A673 (cell line): ENCODE data around the gene LYL1. TPM values are rescaled to one million over a fixed set of nuclear protein-coding genes. Genes with fewer than 3 reads are reported as not detected.

ENCODE experiments used
- Bru-seq: library from RNA; stranded (reverse); fragments of 400-500 nt; gene quantifications from one replicate; lab custom pipeline; 2021; lab: Mats Ljungman, UMichigan
- BruChase-seq, 2 experiments: library from RNA; stranded (reverse); fragments of 400-500 nt; gene quantifications; one replicate each; lab custom pipeline; 2021; lab: Mats Ljungman, UMichigan
- BruUV-seq: library from RNA; stranded (reverse); fragments of 400-500 nt; replicated peaks from 2 replicates; lab custom pipeline; 2021; lab: Mats Ljungman, UMichigan
- CTCF ChIA-PET: fragments of 300-600 bp; sonication (Branson Sonifier 250); formaldehyde crosslinking; loops from one replicate; lab custom pipeline; 2022; ENCODE audit warnings: antibody characterized with exemption; lab: Charles Lee
- POLR2A ChIA-PET: fragments of 300-600 bp; sonication (Branson Sonifier 250); formaldehyde crosslinking; loops from one replicate; lab custom pipeline; 2022; ENCODE audit warnings: antibody characterized with exemption; ENCODE audit not compliant: low non-redundant PET; lab: Charles Lee
- DNase-seq: peaks from one replicate; pipeline ENCODE4 v3.0.0-alpha.2; 2015; ENCODE audit warnings: low spot score
- H3K27ac ChIP-seq: fragments of 200-600 bp; sonication (generic); 2 replicates; pipeline ENCODE4 v1.5.1; 2016; ENCODE audit warnings: mixed run types, low read depth, mild to moderate bottlenecking, mixed read lengths, antibody characterized with exemption, low read length; ENCODE audit not compliant: poor library complexity, severe bottlenecking
- H3K27me3 ChIP-seq: fragments of 200-600 bp; sonication (generic); replicated peaks from 2 replicates; pipeline ENCODE4 v1.6.1; 2017; ENCODE audit warnings: mixed run types, low read depth, mild to moderate bottlenecking, mixed read lengths, antibody characterized with exemption, low read length; ENCODE audit not compliant: insufficient read depth, poor library complexity
- H3K36me3 ChIP-seq: fragments of 200-600 bp; sonication (generic); 2 replicates; pipeline ENCODE4 v1.6.1; 2016; ENCODE audit warnings: mixed run types, mild to moderate bottlenecking, mixed read lengths, antibody characterized with exemption, low read length; ENCODE audit not compliant: insufficient read depth, poor library complexity, severe bottlenecking
- H3K4me1 ChIP-seq: fragments of 200-600 bp; sonication (generic); 2 replicates; pipeline ENCODE4 v1.6.1; 2017; ENCODE audit warnings: mixed run types, mild to moderate bottlenecking, mixed read lengths, antibody characterized with exemption, low read length; ENCODE audit not compliant: insufficient read depth, poor library complexity, severe bottlenecking
- H3K4me3 ChIP-seq: fragments of 200-600 bp; sonication (generic); 2 replicates; pipeline ENCODE4 v1.5.1; 2016; ENCODE audit warnings: low read depth, mixed run types, mild to moderate bottlenecking, mixed read lengths, low read length; ENCODE audit not compliant: poor library complexity, severe bottlenecking
- H3K9me3 ChIP-seq: fragments of 200-600 bp; sonication (generic); 2 replicates; pipeline ENCODE4 v1.6.1; 2016; ENCODE audit warnings: mixed run types, low read depth, mild to moderate bottlenecking, mixed read lengths, antibody characterized with exemption, low read length; ENCODE audit not compliant: poor library complexity, severe bottlenecking
- EZH2 ChIP-seq: fragments of 200-600 bp; sonication (generic); IDR thresholded peaks from 2 replicates; pipeline ENCODE4 v1.6.1; 2017; ENCODE audit warnings: borderline replicate concordance, low read depth, mild to moderate bottlenecking, mixed read lengths, antibody characterized with exemption, low read length; ENCODE audit not compliant: poor library complexity, severe bottlenecking
- intact Hi-C: fragments of 100-400 bp; cut with micrococcal nuclease; formaldehyde crosslinking; loops from one replicate; pipeline ENCODE4 v1.10.0; 2022; ENCODE audit not compliant: unreplicated experiment
- long read RNA-seq: library from polyadenylated mRNA; stranded (forward); transcript quantifications from one replicate; pipeline ENCODE4 v2.0.0, GENCODE V29; 2022
- total RNA-seq: library from RNA; stranded (reverse); gene quantifications from 2 replicates; pipeline ENCODE4 v1.2.3, GENCODE V29; 2021
- TF ChIP-seq, protein P1 (sequence below): fragments of 300-800, 200-600 bp; sonication (generic); conservative IDR thresholded peaks from 2 replicates; pipeline ENCODE4 v1.5.1; 2017; ENCODE audit warnings: low read depth, mild to moderate bottlenecking, antibody characterized with exemption, low read length, moderate library complexity, mixed read lengths

The LYL1 gene
- total RNA-seq (not detected in 2 replicates), Bru-seq, nascent RNA (not detected), BruChase-seq, experiment 1, labeled RNA remaining after a 2-hour chase (not detected), BruChase-seq, experiment 2, labeled RNA remaining after a 6-hour chase (percentile 20 among the genes with signal in this experiment)
- long read RNA-seq = 0 reads

DNA sequence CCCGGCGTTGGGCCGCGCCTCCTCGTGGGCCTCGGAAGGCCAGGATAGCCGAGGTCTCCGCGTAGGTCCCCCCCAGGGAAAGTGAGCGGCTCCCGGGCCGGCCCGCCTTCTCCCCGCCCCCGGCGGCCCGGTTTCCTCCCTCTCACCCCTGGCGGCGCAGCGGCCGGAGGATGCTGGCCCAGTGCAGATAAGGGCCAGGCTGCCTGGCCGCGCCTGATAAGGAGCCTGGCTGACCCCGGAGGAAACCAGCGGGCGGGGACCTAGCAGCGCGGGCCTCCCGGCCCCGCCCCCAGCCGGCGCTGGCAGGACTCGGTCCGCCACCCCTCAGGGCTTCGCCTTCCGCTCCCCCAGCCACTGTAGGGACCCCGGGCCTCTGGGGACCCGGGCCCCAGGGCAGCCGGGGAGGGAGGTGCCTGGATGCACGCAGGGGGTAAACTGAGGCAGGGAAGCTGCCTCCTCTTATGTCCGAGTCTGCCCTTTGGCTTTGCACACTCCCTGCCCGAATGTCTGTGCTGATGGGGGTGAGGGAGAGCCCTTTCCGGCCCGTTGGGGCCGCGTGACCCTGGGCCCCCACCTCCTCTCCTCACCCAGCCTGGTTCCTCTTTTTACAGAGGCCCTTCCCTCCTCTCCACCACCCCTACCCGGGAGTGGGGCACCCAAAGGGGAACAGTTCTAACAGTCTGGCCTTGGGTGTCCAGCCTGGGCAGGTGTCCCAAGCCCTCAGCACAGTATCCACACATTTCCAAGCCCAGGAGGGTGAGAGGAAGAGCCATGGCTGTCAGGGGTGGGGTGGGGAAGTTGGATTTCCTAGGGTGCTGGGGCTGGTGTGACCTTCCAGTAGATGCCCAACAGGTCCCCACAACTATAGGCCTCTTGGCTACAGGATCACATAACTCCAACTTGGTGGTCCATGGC lies at the start of gene LYL1:
Gene LYL1, minus strand, starts transcription at position 193 of the 915 bp plus-strand sequence. CDS start 1,687 bp downstream, outside the sequence.
- no TSS peak for BruUV-seq
- H3K9me3 ChIP-seq = no peaks in the 10 kb centered on the region
- peaks cover 5% of the 10 kb centered on the region for H3K36me3 ChIP-seq
- no peak within 1 kb of the TSS for H3K4me3 ChIP-seq
- intact Hi-C loops = no loop called here
- no peak for DNase-seq
- POLR2A ChIA-PET = no interaction called here
- TF ChIP-seq EZH2 = no peak
- TF ChIP-seq, protein P1, sequence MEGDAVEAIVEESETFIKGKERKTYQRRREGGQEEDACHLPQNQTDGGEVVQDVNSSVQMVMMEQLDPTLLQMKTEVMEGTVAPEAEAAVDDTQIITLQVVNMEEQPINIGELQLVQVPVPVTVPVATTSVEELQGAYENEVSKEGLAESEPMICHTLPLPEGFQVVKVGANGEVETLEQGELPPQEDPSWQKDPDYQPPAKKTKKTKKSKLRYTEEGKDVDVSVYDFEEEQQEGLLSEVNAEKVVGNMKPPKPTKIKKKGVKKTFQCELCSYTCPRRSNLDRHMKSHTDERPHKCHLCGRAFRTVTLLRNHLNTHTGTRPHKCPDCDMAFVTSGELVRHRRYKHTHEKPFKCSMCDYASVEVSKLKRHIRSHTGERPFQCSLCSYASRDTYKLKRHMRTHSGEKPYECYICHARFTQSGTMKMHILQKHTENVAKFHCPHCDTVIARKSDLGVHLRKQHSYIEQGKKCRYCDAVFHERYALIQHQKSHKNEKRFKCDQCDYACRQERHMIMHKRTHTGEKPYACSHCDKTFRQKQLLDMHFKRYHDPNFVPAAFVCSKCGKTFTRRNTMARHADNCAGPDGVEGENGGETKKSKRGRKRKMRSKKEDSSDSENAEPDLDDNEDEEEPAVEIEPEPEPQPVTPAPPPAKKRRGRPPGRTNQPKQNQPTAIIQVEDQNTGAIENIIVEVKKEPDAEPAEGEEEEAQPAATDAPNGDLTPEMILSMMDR = no peak
- CTCF ChIA-PET = no interaction called here
- H3K27ac ChIP-seq = no peak within 1 kb of the TSS
- no peaks in the 10 kb centered on the region for H3K27me3 ChIP-seq
- H3K4me1 ChIP-seq = peaks cover 4% of the 10 kb centered on the region

DNA sequence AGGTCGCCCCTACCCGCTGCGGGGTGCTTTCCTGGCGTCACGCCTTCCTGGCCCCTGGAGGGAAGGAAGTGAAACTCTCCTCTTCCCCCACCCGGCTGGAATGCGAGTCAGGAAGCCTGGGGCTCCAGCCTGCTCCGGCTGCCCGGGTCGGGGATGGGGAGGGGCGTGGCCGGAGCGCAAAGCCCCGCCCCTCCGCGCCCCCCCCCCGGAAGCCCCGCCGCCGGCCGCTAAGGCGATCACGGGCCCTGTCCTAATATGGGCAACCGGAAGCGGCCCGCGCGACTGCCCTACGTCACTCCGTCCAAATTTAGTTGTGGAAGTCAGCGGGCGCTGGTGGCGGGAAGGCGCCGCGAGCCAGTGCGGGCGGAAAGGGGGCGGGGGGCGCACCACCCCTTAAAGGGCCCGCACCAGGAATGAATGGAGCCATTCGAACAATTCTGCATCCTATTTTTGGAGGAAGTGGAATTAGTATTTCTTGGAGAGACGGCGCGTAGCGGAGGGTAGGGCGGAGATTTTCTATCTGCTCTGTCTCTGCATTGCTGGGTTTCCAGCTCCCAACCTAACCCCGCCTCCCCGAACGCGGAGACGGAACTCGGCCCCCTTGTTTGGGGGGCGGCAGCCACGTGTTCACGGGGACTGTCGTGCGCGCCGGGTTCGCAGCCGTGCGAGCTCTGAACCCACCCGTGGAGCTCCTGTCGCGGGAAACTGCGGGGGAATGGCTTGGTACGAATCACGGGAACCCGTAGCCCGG lies 49.1 kb upstream of the LYL1 start:
- no TSS peak for BruUV-seq
- H3K9me3 ChIP-seq = no peaks in the 10 kb centered on the region
- ChIA-PET CTCF (interaction anchor here (1.4 kb wide), 1 partner anchor 43 kb away, joined by 9 read pairs; no protein-coding TSS in a partner anchor), POLR2A (interaction anchor here (0.5 to 1.7 kb wide), 4 partner anchors 10 to 34 kb away, joined by 4 to 13 read pairs (median 10); partner anchors contain the start of gene NACC1)
- DNase-seq = peak; percentile 99
- peak overlapping the region; percentile 100 for H3K27ac ChIP-seq
- TF ChIP-seq, protein P1 = no peak
- no peak for TF ChIP-seq EZH2
- H3K27me3 ChIP-seq = no peaks in the 10 kb centered on the region
- H3K36me3 ChIP-seq = peaks cover 17% of the 10 kb centered on the region
- peak overlapping the region; percentile 79 for H3K4me3 ChIP-seq
- H3K4me1 ChIP-seq = peaks cover 19% of the 10 kb centered on the region
- intact Hi-C loops = loop anchor here (2.0 kb wide), 2 partner anchors 13 to 33 kb away; partner anchors contain the start of gene NACC1
